ENCODE data around the gene GDF2. TPM values are rescaled to one million over a fixed set of nuclear protein-coding genes. Genes with fewer than 3 reads are reported as not detected.

GDF2 gene
- total and polyA plus RNA-seq, 2 experiments from 2014 or later: not detected

GRCh38 chr10:47337310-47337709, 15.1 kb downstream of the GDF2 start:
- DNase-seq (ENCODE audit: low spot score) (no peak), ATAC-seq (no peak)
- no peaks in the 10 kb centered on the region for H3K9me3 Mint-ChIP-seq
- no peaks in the 10 kb centered on the region for H3K27me3 ChIP-seq (ENCODE audit: insufficient read depth)
- no peaks in the 10 kb centered on the region for H3F3A ChIP-seq (replicated peaks; ENCODE audit: low read depth)
- H3K79me2 ChIP-seq (replicated peaks; ENCODE audit: insufficient read depth): no peaks in the 10 kb centered on the region
- TF ChIP-seq ETS1 (IDR thresholded peaks at IDR 0.05) (no peak), EZH2 (IDR thresholded peaks at IDR 0.05; ENCODE audit: low read depth, unreplicated experiment) (no peak), STAT1 (IDR thresholded peaks at IDR 0.05; ENCODE audit: unreplicated experiment) (no peak), POLR2AphosphoS5 (IDR thresholded peaks at IDR 0.05; ENCODE audit: low read depth) (no peak), EZH2phosphoT487 (IDR thresholded peaks at IDR 0.05; ENCODE audit: unreplicated experiment) (no peak), ZNF114 (CRISPR knock-in tag; IDR thresholded peaks at IDR 0.05) (no peak), JUNB (IDR thresholded peaks at IDR 0.05; ENCODE audit: unreplicated experiment) (no peak), NANOG (IDR thresholded peaks at IDR 0.05; ENCODE audit: borderline replicate concordance) (no peak), ZNF331 (CRISPR knock-in tag; IDR thresholded peaks at IDR 0.05; ENCODE audit: low read depth) (no peak), CREB1 (CRISPR knock-in tag; IDR thresholded peaks at IDR 0.05; ENCODE audit: low read depth) (no peak)
- TF ChIP-seq, protein P1, sequence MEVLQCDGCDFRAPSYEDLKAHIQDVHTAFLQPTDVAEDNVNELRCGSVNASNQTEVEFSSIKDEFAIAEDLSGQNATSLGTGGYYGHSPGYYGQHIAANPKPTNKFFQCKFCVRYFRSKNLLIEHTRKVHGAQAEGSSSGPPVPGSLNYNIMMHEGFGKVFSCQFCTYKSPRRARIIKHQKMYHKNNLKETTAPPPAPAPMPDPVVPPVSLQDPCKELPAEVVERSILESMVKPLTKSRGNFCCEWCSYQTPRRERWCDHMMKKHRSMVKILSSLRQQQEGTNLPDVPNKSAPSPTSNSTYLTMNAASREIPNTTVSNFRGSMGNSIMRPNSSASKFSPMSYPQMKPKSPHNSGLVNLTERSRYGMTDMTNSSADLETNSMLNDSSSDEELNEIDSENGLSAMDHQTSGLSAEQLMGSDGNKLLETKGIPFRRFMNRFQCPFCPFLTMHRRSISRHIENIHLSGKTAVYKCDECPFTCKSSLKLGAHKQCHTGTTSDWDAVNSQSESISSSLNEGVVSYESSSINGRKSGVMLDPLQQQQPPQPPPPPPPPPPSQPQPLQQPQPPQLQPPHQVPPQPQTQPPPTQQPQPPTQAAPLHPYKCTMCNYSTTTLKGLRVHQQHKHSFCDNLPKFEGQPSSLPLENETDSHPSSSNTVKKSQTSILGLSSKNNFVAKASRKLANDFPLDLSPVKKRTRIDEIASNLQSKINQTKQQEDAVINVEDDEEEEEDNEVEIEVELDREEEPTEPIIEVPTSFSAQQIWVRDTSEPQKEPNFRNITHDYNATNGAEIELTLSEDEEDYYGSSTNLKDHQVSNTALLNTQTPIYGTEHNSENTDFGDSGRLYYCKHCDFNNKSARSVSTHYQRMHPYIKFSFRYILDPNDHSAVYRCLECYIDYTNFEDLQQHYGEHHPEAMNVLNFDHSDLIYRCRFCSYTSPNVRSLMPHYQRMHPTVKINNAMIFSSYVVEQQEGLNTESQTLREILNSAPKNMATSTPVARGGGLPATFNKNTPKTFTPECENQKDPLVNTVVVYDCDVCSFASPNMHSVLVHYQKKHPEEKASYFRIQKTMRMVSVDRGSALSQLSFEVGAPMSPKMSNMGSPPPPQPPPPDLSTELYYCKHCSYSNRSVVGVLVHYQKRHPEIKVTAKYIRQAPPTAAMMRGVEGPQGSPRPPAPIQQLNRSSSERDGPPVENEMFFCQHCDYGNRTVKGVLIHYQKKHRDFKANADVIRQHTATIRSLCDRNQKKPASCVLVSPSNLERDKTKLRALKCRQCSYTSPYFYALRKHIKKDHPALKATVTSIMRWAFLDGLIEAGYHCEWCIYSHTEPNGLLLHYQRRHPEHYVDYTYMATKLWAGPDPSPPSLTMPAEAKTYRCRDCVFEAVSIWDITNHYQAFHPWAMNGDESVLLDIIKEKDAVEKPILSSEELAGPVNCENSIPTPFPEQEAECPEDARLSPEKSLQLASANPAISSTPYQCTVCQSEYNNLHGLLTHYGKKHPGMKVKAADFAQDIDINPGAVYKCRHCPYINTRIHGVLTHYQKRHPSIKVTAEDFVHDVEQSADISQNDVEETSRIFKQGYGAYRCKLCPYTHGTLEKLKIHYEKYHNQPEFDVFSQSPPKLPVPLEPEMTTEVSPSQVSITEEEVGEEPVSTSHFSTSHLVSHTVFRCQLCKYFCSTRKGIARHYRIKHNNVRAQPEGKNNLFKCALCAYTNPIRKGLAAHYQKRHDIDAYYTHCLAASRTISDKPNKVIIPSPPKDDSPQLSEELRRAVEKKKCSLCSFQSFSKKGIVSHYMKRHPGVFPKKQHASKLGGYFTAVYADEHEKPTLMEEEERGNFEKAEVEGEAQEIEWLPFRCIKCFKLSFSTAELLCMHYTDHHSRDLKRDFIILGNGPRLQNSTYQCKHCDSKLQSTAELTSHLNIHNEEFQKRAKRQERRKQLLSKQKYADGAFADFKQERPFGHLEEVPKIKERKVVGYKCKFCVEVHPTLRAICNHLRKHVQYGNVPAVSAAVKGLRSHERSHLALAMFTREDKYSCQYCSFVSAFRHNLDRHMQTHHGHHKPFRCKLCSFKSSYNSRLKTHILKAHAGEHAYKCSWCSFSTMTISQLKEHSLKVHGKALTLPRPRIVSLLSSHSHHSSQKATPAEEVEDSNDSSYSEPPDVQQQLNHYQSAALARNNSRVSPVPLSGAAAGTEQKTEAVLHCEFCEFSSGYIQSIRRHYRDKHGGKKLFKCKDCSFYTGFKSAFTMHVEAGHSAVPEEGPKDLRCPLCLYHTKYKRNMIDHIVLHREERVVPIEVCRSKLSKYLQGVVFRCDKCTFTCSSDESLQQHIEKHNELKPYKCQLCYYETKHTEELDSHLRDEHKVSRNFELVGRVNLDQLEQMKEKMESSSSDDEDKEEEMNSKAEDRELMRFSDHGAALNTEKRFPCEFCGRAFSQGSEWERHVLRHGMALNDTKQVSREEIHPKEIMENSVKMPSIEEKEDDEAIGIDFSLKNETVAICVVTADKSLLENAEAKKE (CRISPR knock-in tag; IDR thresholded peaks at IDR 0.05): no peak
- TF ChIP-seq, protein P2, sequence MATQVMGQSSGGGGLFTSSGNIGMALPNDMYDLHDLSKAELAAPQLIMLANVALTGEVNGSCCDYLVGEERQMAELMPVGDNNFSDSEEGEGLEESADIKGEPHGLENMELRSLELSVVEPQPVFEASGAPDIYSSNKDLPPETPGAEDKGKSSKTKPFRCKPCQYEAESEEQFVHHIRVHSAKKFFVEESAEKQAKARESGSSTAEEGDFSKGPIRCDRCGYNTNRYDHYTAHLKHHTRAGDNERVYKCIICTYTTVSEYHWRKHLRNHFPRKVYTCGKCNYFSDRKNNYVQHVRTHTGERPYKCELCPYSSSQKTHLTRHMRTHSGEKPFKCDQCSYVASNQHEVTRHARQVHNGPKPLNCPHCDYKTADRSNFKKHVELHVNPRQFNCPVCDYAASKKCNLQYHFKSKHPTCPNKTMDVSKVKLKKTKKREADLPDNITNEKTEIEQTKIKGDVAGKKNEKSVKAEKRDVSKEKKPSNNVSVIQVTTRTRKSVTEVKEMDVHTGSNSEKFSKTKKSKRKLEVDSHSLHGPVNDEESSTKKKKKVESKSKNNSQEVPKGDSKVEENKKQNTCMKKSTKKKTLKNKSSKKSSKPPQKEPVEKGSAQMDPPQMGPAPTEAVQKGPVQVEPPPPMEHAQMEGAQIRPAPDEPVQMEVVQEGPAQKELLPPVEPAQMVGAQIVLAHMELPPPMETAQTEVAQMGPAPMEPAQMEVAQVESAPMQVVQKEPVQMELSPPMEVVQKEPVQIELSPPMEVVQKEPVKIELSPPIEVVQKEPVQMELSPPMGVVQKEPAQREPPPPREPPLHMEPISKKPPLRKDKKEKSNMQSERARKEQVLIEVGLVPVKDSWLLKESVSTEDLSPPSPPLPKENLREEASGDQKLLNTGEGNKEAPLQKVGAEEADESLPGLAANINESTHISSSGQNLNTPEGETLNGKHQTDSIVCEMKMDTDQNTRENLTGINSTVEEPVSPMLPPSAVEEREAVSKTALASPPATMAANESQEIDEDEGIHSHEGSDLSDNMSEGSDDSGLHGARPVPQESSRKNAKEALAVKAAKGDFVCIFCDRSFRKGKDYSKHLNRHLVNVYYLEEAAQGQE (IDR thresholded peaks at IDR 0.05; ENCODE audit: unreplicated experiment): no peak
- TF ChIP-seq, protein P3, sequence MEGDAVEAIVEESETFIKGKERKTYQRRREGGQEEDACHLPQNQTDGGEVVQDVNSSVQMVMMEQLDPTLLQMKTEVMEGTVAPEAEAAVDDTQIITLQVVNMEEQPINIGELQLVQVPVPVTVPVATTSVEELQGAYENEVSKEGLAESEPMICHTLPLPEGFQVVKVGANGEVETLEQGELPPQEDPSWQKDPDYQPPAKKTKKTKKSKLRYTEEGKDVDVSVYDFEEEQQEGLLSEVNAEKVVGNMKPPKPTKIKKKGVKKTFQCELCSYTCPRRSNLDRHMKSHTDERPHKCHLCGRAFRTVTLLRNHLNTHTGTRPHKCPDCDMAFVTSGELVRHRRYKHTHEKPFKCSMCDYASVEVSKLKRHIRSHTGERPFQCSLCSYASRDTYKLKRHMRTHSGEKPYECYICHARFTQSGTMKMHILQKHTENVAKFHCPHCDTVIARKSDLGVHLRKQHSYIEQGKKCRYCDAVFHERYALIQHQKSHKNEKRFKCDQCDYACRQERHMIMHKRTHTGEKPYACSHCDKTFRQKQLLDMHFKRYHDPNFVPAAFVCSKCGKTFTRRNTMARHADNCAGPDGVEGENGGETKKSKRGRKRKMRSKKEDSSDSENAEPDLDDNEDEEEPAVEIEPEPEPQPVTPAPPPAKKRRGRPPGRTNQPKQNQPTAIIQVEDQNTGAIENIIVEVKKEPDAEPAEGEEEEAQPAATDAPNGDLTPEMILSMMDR (conservative IDR thresholded peaks at IDR 0.05; ENCODE audit: low read depth in 2 of 2): no peak
- H3K4me3 ChIP-seq: no peak overlapping the region
- H2AFZ ChIP-seq: no peak overlapping the region
- H4K20me1 ChIP-seq (replicated peaks; ENCODE audit: insufficient read depth): no peaks in the 10 kb centered on the region
- peaks cover 6% of the 10 kb centered on the region; the same call in 1 of the 2 replicates for H3K4me1 ChIP-seq (ENCODE audit: insufficient read depth)
- H3K27ac ChIP-seq (ENCODE audit: low read depth): no peak overlapping the region
- no peaks in the 10 kb centered on the region for H3K9me2 ChIP-seq (ENCODE audit: insufficient read depth)
- peaks cover 8% of the 10 kb centered on the region for H3K27me3 Mint-ChIP-seq (ENCODE audit: insufficient read depth, low read depth, poor library complexity)
- H3K36me3 ChIP-seq (ENCODE audit: insufficient read depth): no peaks in the 10 kb centered on the region
- no peak overlapping the region for H3K4me3 Mint-ChIP-seq
- H3K27ac Mint-ChIP-seq: no peak overlapping the region
- H3K36me3 Mint-ChIP-seq (ENCODE audit: low read depth): no peaks in the 10 kb centered on the region
- peaks cover 14% of the 10 kb centered on the region for H3K4me1 Mint-ChIP-seq
- H3K4me2 ChIP-seq: no peak overlapping the region

All from GM23338 (cell line).